ENCODE results near the gene WDR46. TPM values are rescaled to one million over a fixed set of nuclear protein-coding genes. Genes with fewer than 3 reads are reported as not detected.

The WDR46 gene
- polyA plus RNA-seq, 3 donors, result 27.5 to 47.4 (median 42.7) TPM

DNA sequence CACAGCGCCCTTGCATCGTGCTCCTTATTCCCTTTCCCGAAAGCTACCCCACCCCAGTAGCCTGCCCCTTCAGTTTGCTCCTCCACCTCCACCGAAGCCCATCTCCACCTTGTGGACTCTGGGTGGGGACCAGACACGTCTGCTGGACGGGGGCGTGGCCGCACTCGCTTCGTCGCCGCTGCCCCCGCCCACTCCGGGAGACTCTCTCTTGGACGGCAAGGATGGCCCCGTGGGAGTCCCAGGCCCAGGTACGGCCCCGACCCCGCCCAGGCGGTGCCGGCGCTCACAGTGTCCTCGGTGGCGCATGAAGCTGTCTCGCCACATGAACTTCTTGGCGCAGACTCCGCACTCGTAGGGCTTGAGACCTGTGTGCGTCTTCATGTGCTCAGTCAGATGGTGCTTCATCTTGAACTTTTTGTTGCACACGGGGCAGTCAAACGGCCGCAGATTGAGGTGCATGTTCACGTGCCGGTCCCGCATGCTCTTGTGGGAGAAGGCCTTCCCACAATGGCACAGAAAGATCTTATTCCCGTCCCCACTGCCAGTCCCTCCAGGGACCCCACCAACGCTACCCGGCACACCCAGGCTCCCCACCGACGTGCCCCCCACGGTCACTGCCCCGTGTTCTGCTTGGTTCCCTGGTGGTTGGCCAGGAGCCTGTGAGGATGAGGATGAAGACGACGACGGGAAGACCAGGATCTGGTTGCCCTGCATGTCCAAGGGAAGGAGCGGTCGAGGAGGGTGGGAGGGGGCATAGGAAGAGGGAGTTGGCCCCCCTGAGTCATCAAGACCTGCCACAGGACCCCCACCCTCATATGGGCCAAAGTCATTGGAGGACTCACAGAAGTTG is 26.1 kb upstream of the WDR46 start:
- WGBS, 3 donors, result 42 to 44% (median 42%) methylated on average over 47 of the region's 47 CpGs
- H3K27ac ChIP-seq (ENCODE audit: low read depth, low read length), result peak overlapping the region; percentile 25

DNA sequence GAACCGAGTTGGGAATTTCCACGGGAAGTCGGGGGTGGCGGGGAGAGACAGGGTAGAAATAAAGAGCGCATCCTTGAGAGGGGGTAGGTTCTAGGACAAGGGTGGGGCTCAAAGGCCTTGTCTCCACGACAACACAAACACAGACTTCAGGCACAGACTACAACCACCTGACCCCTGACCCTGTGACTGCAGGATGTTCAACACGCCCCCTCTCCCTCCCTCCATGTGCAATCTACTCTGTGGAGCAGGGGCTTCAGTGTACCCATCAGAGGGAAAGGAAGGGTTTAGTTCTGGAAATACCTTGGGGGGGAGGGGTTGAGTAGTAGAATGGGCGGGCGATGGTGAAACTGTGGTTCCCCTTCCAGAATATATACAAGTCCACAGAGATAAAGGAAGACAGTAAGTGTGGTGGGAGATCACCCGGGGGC is 25.5 kb upstream of the WDR46 start:
- H3K27ac ChIP-seq (ENCODE audit: low read depth, low read length), result peak overlapping the region; percentile 25
- 1 to 5% (median 1%) methylated on average over 10 of the region's 10 CpGs for WGBS, 3 donors

DNA sequence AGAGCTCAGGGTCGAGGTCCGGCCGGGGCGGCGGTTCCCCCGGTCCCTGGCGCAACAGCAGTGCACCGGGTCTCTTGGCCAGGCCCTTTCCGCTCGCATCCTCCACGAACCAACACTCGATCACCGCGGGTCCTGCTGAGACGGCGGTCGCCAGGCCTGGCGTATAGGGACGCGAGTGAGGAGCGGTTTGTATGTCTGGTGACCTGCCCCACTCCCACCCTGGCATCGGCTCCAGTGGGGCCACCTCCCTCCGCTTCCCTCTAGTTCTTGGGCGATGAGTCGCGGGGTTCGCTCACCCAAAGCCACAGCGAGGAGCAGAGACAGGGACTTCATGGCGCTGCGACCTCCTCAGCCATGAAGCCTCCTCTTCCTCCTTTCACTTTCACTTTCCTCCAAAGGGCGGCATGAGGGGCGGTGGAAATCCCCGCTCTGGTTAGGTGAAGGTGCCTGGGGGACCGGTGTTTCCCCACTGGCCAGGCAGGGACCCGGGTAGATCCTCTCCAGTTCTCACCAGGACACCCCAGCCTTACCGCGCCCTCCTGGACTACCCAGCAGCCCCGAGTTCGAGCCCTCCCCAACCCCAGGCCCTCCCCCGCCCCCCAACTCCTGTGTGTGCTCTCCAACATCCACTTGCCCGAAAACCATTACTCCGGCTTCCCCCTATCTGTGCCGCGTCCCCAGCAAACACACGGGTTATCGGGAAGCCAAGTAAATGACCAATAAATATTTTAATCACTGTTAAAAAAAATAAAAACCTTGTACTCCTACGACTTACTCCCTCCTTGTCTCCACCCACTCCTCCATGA is 24.9 kb upstream of the WDR46 start, which contains the start of gene TAPBP:
TSS of gene TAPBP (minus strand) at position 370 of the 806 bp plus-strand sequence. CDS start at position 333, 37 bp downstream.
- peak within 1 kb of the TSS; percentile 85 for H3K27ac ChIP-seq (ENCODE audit: low read depth, low read length)
- 0 to 1% (median 0%) methylated on average over 46 to 47 of the region's 47 CpGs for WGBS, 3 donors

DNA sequence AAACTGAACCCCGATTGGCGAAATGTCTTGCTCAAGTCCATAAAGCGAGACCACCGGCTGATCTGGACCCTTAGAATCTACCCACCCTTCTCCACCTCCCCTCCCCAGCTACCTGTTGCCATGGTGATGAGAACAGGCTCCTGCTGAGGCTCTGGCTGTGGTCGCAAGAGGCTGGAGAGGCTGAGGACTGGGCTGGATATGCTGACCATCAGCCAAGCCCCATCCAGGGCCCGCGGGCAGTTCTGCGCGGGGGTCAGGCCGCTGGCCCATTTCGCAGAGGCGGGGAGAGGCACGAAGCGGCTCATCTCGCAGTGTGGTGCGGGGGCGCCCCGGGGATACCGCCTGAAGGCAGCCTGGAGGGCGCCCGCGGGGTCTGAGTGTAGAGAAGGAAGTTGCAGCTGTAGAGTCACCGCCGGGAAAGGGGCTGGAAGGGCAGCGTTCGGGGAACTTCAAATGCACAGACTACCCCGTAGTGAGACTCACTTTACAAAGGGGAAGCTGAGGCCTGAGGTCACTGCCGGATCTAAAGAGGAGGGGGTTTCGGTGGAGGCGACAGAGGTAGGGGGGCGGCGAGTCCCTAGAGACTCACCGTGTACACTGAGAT is 24.2 kb upstream of the WDR46 start:
- H3K27ac ChIP-seq (ENCODE audit: low read depth, low read length), result peak overlapping the region; percentile 85
- 0 to 1% (median 1%) methylated on average over 33 of the region's 33 CpGs for WGBS, 3 donors

DNA sequence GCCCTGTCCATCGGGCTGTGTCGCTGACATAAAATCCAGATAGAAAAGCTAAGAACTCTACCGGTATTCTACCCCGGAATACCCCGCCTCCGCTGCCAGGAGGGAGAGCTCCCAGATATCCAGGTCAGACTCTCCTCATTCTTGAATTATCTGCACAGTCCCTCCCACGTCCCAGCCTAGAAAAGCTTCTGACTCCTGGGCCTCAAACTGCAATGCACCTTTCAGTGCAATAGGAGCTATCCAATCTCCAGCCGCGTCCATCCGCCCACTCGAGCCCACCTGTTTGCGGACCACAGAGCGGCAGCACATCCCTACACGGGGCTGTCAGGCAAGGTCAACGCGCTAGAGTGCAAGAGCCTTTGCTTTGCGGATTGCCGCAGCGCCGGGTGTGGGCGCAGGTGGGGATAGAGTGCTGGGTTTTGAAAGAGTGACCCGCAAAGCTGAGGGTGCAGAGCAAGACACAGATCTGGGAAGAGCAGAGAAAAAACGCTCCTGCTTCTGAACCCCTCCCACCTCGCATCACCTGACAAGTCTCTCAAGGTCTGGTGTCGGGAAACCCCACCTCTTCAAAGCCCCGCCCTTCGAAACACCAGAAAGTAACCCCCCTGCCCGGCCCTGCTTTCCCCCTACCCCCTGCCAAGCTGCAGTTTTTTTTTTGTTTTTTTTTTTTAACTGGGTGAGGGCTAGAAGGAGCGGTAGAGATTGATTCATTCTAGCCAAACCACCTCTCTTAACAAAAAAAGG is 23.5 kb upstream of the WDR46 start:
- no peak overlapping the region for H3K27ac ChIP-seq (ENCODE audit: low read depth, low read length)
- WGBS, 3 donors, result 2 to 9% (median 8%) methylated on average over 27 to 29 of the region's 29 CpGs

DNA sequence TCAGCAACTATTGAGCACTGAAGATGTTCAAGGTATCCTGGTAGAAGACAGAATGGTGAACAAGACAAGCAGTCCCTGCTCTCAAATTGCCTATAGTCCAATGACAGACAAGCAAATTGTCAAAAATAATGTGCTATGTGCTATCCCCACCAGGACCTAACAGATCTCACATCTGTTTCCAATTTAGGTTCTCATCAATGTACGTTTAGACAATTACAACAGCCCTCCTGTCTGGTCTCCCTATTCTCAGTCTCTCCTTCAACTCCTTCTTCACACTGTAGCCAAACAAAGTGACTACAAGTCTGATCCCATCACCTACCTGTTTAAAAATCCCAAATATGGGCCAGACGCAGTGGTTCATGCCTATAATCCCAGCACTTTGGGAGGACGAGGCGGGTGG is 17.3 kb upstream of the WDR46 start:
- no peak overlapping the region for H3K27ac ChIP-seq (ENCODE audit: low read depth, low read length)
- WGBS, 3 donors, result 86 to 90% (median 86%) methylated on average over 4 of the region's 4 CpGs

DNA sequence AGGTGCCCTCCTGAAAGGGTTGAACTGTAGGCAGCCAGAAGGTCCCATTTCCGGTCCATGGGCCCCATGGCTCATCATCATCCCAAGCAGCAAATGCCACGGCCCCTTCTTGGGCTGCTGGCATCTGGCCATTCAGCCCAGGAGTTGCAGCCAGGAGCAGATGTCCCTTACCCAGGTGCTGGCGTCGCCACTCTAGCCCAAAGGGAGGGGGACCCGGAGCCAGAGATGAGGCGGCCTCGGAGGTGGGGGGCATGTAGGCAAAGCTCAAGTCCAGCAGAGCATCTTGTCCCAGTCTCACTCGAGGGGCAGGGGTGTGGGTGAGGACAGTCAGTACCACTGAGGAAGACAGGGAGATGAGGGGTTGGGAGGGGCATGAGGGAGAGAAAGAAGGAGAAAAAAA is 16.0 kb upstream of the WDR46 start:
- no peak overlapping the region for H3K27ac ChIP-seq (ENCODE audit: low read depth, low read length)
- WGBS, 3 donors, result 63 to 89% (median 86%) methylated on average over 8 of the region's 8 CpGs

DNA sequence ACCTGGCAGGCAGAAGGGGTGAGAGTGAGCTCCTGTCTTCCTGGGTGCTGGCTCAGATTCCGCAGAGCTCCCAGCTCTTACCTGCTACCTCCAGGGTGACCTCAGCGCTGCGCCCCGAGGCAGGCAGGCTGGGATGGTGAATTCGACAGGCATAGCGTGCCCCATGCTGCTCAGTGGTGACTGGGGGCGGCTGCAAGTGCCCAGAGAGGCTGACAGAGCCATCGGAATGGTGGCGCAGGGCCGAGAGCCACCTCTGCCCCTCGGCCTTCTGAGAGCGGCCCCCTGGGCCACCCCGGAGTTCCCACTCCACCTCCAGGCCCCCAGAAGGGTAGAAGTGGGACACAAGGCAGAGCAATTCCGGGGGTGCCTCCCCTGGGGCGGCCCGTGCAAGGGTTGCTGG is 15.2 kb upstream of the WDR46 start:
- no peak overlapping the region for H3K27ac ChIP-seq (ENCODE audit: low read depth, low read length)
- WGBS, 3 donors, result 87 to 90% (median 90%) methylated on average over 14 to 16 of the region's 16 CpGs

DNA sequence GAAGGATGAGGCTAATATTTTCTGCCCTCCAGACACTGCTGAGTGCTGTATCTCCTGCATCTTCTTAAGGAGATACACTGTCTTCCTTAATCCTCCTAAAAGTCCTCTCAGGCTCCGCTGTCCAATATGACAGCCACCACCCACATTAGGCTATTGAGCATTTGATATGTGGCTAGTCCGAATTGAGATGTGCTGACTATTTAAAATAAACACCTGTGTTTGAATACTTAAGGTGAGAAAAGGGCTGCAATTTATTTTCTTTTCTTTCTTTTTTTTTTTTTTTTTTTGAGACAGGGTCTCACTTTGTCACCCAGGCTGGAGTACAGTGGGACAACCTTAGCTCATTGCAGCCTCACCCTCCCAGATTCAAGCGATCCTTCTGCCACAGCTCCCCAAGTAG is 12.8 kb upstream of the WDR46 start:
- H3K27ac ChIP-seq (ENCODE audit: low read depth, low read length), result no peak overlapping the region
- WGBS, 3 donors, result 84 to 92% (median 92%) methylated on average over 3 of the region's 3 CpGs

DNA sequence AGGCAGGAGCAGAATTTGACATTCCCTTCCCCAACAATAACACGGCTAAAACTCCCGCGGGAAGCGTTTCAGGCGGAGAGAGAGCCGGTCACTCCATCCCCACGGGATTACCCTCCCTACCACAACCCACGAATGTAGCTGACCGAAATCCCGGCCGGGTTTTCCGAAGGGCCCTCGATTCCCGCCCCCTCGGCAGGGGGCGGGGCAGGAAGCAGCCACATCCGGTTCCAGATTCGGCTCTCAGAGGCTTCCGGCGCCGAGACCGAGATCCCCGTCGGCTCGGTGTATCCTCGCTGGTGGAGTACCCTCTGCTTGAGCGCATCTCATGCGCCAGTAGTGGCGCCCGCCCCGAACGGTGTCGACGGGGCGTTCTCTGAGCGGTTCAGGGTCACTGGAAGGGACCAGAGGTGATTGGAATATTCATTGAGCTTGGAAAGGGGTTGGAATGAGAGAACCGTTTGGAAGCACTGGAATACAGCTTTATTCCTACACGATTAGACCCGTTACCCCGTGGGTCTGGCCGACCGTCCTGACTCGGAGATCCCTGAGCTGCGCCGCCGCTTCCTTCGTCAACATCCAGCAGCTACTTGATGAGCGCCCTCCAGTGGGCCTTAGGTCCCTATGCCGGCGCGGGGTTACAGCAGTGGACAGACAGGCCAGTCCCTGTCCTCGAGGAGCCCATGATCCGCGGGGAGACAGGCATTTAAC is 10.4 kb upstream of the WDR46 start:
- H3K27ac ChIP-seq (ENCODE audit: low read depth, low read length), result peak overlapping the region; percentile 92
- 0% methylated on average over 54 of the region's 54 CpGs for WGBS, 3 donors

DNA sequence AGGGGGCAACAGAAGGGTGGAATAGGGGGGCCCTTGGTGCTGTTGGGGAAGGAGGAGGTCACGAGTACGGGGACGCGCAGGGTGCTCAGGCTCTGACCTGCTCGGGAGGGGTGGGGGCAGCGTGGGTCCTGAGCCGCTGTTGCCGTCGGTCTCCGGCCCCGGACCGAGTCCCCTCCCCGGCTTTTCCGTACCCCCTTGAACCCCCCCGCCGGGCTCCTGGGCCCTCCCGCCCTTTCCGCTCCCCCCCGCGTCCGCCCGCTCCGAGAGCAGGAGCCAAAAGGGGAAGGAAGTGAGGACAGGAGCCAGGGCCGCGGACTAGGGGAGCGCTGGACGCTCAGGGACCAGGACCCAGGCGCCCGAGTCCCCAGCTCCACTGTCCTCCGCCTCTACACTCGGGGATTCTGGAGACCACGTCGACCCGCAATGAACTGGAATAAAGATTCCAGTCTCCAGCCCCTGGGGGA is 9.8 kb upstream of the WDR46 start, which contains the start of gene RGL2:
TSS of gene RGL2 (minus strand) at position 170 of the 464 bp plus-strand sequence. CDS start 332 bp downstream, outside the sequence.
- 0% methylated on average over 29 to 34 of the region's 34 CpGs for WGBS, 3 donors
- H3K27ac ChIP-seq (ENCODE audit: low read depth, low read length), result peak within 1 kb of the TSS; percentile 92

DNA sequence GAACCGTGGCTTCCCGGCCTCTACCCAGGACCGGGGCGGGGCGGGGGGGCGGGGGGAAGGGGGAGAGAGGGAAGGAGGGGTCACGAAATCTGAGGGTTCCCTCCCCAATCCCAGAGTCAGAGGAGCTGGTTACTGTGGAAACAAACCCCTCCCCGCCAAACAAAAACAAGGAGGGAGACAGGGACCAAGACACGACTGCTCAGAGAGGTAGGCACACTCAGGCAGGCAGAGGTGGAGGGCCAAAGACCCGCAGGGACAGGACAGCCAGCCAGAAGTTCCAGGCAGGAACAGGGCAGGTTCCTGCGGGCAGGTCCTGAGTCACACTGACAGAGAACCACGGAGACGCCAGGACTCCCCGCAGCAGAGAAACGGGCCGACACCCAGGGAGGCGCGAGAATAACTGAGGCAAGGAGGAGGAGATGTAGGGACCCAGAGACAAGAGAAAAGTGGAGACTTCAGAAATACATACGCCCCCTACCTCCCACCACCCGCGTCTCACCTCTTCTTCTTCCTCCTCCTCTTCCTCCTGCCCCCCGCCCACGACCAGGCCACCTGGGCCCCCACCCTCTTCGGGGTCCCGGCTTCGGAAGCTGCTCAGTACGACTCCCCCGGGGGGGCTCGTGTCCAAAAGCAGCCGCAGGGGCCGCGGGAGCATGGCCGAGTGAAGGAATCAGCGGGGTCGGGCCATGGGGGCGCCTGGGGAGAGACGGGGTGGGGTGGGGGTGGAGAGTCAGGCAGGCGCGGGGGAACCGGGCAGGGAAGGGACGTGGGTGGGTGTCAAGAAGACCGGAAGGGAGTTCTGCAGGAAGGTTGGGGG is 9.1 kb upstream of the WDR46 start:
- WGBS, 3 donors, result 0 to 1% (median 1%) methylated on average over 37 to 42 of the region's 42 CpGs
- peak overlapping the region; percentile 92 for H3K27ac ChIP-seq (ENCODE audit: low read depth, low read length)

DNA sequence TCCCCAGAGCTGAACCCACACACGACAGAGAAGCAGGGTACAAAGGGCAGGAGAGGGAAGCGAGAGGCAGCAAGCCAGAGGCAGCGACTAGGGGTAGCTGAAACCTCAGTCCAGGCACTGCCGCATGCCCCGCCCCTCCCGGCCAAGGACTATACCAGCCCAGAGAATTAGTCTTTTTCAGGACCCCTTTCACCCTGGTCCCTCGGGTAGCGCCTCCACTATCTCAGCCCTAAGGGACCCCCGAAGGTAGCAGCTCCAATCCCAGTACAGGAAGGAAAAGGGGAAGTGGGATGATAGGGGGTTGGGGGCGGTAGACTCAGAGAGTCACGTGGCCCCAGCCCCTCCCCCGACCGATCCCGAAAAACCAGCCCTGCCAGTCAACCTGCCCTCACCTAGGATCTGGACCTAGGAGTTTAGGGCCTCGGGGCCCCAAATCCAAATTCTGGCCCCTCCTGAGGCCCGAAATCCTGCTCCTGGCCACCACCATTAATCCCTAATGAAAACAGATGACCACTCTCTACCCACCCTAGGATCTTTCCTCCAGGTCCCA is 8.4 kb upstream of the WDR46 start:
- H3K27ac ChIP-seq (ENCODE audit: low read depth, low read length), result no peak overlapping the region
- 6 to 15% (median 11%) methylated on average over 15 to 16 of the region's 16 CpGs for WGBS, 3 donors

DNA sequence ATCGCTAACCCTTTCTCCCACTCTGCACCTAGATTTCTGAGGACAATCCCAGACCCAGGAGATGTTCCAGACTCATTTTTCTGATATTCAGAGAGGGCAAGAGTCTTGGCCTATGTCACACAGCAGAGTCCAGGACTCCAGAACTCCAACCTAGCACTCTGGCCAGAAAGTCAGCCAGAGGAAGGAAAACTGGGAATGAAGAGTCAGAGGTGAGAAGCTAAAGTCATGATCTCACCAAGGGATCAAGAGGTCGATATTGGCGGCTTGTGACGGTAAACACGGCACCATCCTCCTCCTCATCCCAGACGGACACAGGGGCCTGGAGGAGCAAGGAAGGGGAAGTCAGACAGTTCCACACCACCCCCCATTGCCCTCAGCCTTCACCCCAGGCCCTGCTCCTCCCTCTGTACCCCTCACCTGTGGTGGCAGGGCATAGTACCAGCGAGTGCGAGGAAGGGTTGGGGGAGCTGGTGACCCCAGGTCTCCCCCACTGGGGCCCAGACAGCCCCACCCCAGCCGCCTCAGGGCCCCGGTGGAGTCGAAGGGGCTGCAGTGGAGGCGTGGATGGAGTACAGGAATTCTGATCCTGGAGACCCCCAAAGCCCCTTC is 7.9 kb upstream of the WDR46 start:
- H3K27ac ChIP-seq (ENCODE audit: low read depth, low read length), result no peak overlapping the region
- WGBS, 3 donors, result 65 to 72% (median 68%) methylated on average over 12 of the region's 12 CpGs

DNA sequence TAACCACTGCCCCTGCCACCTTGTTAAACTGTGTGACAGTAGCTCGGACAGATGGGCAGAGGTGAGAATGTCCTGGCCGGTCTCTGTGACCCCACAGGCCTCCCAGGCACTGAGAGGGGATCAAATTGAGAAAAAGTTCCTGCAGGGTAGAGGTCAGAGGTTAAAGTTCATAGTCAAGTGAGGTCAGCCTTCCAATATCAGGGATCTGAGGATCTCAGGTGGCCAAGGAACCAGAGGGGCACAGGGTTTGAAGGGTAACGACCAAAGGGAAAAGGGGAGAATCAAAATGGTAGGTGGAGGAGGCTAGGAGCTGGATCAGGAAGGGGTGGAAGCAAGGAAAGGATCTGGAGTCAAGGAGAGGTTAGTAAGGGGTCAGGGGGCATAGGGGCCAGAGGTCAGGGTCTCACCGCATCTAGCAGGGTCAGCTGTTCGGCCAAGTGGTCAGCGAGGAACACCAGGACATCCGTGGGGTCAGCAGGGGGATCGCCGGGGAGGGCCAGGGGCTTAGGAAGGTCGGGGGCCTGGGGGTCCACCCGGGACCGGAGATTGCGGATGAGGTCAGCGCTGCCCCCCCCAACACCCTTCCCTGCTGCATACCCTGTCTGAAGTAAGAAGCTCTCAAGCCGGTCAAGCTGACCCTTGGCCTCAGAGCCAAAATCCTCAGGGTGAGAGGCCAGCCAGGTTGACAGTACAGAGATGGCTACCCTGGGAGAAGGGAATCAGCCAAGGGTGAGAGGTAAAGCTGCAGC is 6.8 kb upstream of the WDR46 start:
- 86 to 90% (median 86%) methylated on average over 12 to 15 of the region's 15 CpGs for WGBS, 3 donors

More for the DNA sequence above, 6.8 kb upstream of the WDR46 start:
- no peak overlapping the region for H3K27ac ChIP-seq (ENCODE audit: low read depth, low read length)

Data from adipose tissue (tissue), 3 donors.